ENCODE data around the gene MOB3A.

The MOB3A gene

GRCh38 chr19:2064395-2064787 is 31.7 kb downstream of the MOB3A start:
- no peaks in the 10 kb centered on the region for H3K27me3 ChIP-seq (ENCODE audit: control insufficient read depth, insufficient read depth, low read length)
- no peak overlapping the region for H3K4me3 ChIP-seq (ENCODE audit: low read length)
- peaks cover 53% of the 10 kb centered on the region for H3K4me1 ChIP-seq (ENCODE audit: control insufficient read depth, insufficient read depth, low read length)
- H3K36me3 ChIP-seq (ENCODE audit: control insufficient read depth, insufficient read depth, low read length): no peaks in the 10 kb centered on the region
- H3K9ac ChIP-seq (ENCODE audit: low read length): peak overlapping the region; percentile 14
- no peaks in the 10 kb centered on the region for H3K9me3 ChIP-seq (ENCODE audit: control insufficient read depth, low read length)

GRCh38 chr19:2063824-2064223 is 32.3 kb downstream of the MOB3A start:
- H3K9me3 ChIP-seq (ENCODE audit: control insufficient read depth, low read length): no peaks in the 10 kb centered on the region
- H3K4me1 ChIP-seq (ENCODE audit: control insufficient read depth, insufficient read depth, low read length): peaks cover 55% of the 10 kb centered on the region
- no peak overlapping the region for H3K4me3 ChIP-seq (ENCODE audit: low read length)
- H3K27me3 ChIP-seq (ENCODE audit: control insufficient read depth, insufficient read depth, low read length): no peaks in the 10 kb centered on the region
- H3K9ac ChIP-seq (ENCODE audit: low read length): no peak overlapping the region
- H3K36me3 ChIP-seq (ENCODE audit: control insufficient read depth, insufficient read depth, low read length): no peaks in the 10 kb centered on the region

- H3K9me3 ChIP-seq (ENCODE audit: control insufficient read depth, low read length): no peaks in the 10 kb centered on the region
- H3K4me3 ChIP-seq (ENCODE audit: low read length): no peak overlapping the region
- no peaks in the 10 kb centered on the region for H3K36me3 ChIP-seq (ENCODE audit: control insufficient read depth, insufficient read depth, low read length)
- peak overlapping the region; percentile 89 for H3K9ac ChIP-seq (ENCODE audit: low read length)
- H3K27me3 ChIP-seq (ENCODE audit: control insufficient read depth, insufficient read depth, low read length): no peaks in the 10 kb centered on the region
- peaks cover 66% of the 10 kb centered on the region for H3K4me1 ChIP-seq (ENCODE audit: control insufficient read depth, insufficient read depth, low read length)
Observed at GRCh38 chr19:2062770-2063169, 33.4 kb downstream of the MOB3A start.

- H3K36me3 ChIP-seq (ENCODE audit: control insufficient read depth, insufficient read depth, low read length): no peaks in the 10 kb centered on the region
- peak overlapping the region; percentile 89 for H3K9ac ChIP-seq (ENCODE audit: low read length)
- peak overlapping the region; percentile 96 for H3K4me3 ChIP-seq (ENCODE audit: low read length)
- H3K4me1 ChIP-seq (ENCODE audit: control insufficient read depth, insufficient read depth, low read length): peaks cover 70% of the 10 kb centered on the region
- no peaks in the 10 kb centered on the region for H3K9me3 ChIP-seq (ENCODE audit: control insufficient read depth, low read length)
- H3K27me3 ChIP-seq (ENCODE audit: control insufficient read depth, insufficient read depth, low read length): no peaks in the 10 kb centered on the region
Observed at GRCh38 chr19:2062389-2062729, 33.8 kb downstream of the MOB3A start.

- Histone ChIP-seq H3K9me3 (ENCODE audit: control insufficient read depth, low read length) (no peaks in the 10 kb centered on the region), H3K27me3 (ENCODE audit: control insufficient read depth, insufficient read depth, low read length) (no peaks in the 10 kb centered on the region), H3K9ac (ENCODE audit: low read length) (peak overlapping the region; percentile 89), H3K4me1 (ENCODE audit: control insufficient read depth, insufficient read depth, low read length) (peaks cover 75% of the 10 kb centered on the region), H3K36me3 (ENCODE audit: control insufficient read depth, insufficient read depth, low read length) (no peaks in the 10 kb centered on the region), H3K4me3 (ENCODE audit: low read length) (peak overlapping the region; percentile 96)
Observed at GRCh38 chr19:2061495-2062388, 34.4 kb downstream of the MOB3A start.

GRCh38 chr19:2060884-2061494 is 35.1 kb downstream of the MOB3A start:
- peak overlapping the region; percentile 89 for H3K9ac ChIP-seq (ENCODE audit: low read length)
- H3K27me3 ChIP-seq (ENCODE audit: control insufficient read depth, insufficient read depth, low read length): no peaks in the 10 kb centered on the region
- H3K36me3 ChIP-seq (ENCODE audit: control insufficient read depth, insufficient read depth, low read length): no peaks in the 10 kb centered on the region
- H3K4me3 ChIP-seq (ENCODE audit: low read length): peak overlapping the region; percentile 55
- no peaks in the 10 kb centered on the region for H3K9me3 ChIP-seq (ENCODE audit: control insufficient read depth, low read length)
- H3K4me1 ChIP-seq (ENCODE audit: control insufficient read depth, insufficient read depth, low read length): peaks cover 81% of the 10 kb centered on the region

GRCh38 chr19:2059422-2060201 is 36.5 kb downstream of the MOB3A start:
- Histone ChIP-seq H3K9ac (ENCODE audit: low read length) (peak overlapping the region; percentile 89), H3K27me3 (ENCODE audit: control insufficient read depth, insufficient read depth, low read length) (no peaks in the 10 kb centered on the region), H3K9me3 (ENCODE audit: control insufficient read depth, low read length) (no peaks in the 10 kb centered on the region), H3K36me3 (ENCODE audit: control insufficient read depth, insufficient read depth, low read length) (no peaks in the 10 kb centered on the region), H3K4me3 (ENCODE audit: low read length) (peak overlapping the region; percentile 31), H3K4me1 (ENCODE audit: control insufficient read depth, insufficient read depth, low read length) (peaks cover 82% of the 10 kb centered on the region)

- H3K9ac ChIP-seq (ENCODE audit: low read length): peak overlapping the region; percentile 89
- H3K9me3 ChIP-seq (ENCODE audit: control insufficient read depth, low read length): no peaks in the 10 kb centered on the region
- peaks cover 79% of the 10 kb centered on the region for H3K4me1 ChIP-seq (ENCODE audit: control insufficient read depth, insufficient read depth, low read length)
- H3K36me3 ChIP-seq (ENCODE audit: control insufficient read depth, insufficient read depth, low read length): no peaks in the 10 kb centered on the region
- no peaks in the 10 kb centered on the region for H3K27me3 ChIP-seq (ENCODE audit: control insufficient read depth, insufficient read depth, low read length)
- H3K4me3 ChIP-seq (ENCODE audit: low read length): peak overlapping the region; percentile 31
Observed at GRCh38 chr19:2058570-2059421, 37.3 kb downstream of the MOB3A start.

GRCh38 chr19:2057484-2058469 is 38.3 kb downstream of the MOB3A start:
- Histone ChIP-seq H3K4me1 (ENCODE audit: control insufficient read depth, insufficient read depth, low read length) (peaks cover 76% of the 10 kb centered on the region), H3K9ac (ENCODE audit: low read length) (no peak overlapping the region), H3K36me3 (ENCODE audit: control insufficient read depth, insufficient read depth, low read length) (no peaks in the 10 kb centered on the region), H3K4me3 (ENCODE audit: low read length) (no peak overlapping the region), H3K27me3 (ENCODE audit: control insufficient read depth, insufficient read depth, low read length) (no peaks in the 10 kb centered on the region), H3K9me3 (ENCODE audit: control insufficient read depth, low read length) (no peaks in the 10 kb centered on the region)

GRCh38 chr19:2056837-2057192 is 39.3 kb downstream of the MOB3A start:
- H3K27me3 ChIP-seq (ENCODE audit: control insufficient read depth, insufficient read depth, low read length): no peaks in the 10 kb centered on the region

More at GRCh38 chr19:2056837-2057192, 39.3 kb downstream of the MOB3A start:
- H3K9ac ChIP-seq (ENCODE audit: low read length): no peak overlapping the region
- H3K9me3 ChIP-seq (ENCODE audit: control insufficient read depth, low read length): no peaks in the 10 kb centered on the region
- peaks cover 75% of the 10 kb centered on the region for H3K4me1 ChIP-seq (ENCODE audit: control insufficient read depth, insufficient read depth, low read length)
- H3K36me3 ChIP-seq (ENCODE audit: control insufficient read depth, insufficient read depth, low read length): no peaks in the 10 kb centered on the region
- H3K4me3 ChIP-seq (ENCODE audit: low read length): no peak overlapping the region

Data from mucosa of stomach (tissue), 1 donor.